Endometrium (tissue), 2 donors: ENCODE measurements around the gene RSPRY1.
"Not testable (repeated sequence)": the region's sequence is repeated elsewhere in the genome, so short reads cannot be mapped to it uniquely, and the experiment has no call there.

ENCODE experiments used
- FAIRE-seq: peaks from 2 replicates; lab custom pipeline; 2012; peaks lifted over from hg19 to GRCh38; lab: Jason Lieb, UNC
- donor health status: control.
- donor health status: control.

The RSPRY1 gene

GRCh38 chr16:57186872-57187854 is 1.0 kb downstream of the RSPRY1 start:
- no peak for FAIRE-seq

DNA sequence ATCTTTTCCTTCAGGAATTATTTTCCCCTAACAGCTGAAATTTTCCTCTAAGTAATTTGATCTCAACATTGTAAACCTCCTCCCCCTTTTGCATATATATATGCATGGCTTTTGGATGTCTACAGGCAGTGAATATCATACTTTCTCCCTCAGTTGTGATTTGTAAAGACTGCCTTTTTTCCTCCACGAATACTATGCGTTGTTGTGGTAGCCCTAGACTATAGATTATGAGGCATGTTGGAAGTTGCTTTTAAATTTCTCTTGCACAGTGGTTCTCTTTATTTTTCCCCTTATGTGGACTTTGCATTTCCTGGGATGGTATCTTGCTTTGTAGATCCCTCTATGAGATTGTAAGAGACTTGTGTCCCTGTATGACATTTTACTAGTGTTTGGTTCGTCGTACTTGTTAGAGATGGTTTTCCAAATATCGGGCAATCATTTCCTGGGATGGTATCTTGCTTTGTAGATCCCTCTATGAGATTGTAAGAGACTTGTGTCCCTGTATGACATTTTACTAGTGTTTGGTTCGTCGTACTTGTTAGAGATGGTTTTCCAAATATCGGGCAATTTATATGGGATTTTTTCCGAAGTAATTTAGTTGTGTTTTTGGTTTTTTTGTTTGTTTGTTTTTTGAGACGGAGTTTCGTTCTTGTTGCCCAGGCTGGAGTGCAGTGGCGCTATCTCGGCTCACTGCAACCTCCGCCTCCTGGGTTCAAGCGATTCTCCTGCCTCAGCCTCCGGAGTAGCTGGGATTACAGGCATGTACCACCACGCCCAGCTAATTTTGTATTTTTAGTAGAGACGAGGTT is 2.0 kb downstream of the RSPRY1 start:
- not testable (repeated sequence) for FAIRE-seq

- FAIRE-seq = no peak
Observed at GRCh38 chr16:57188711-57189002, 2.5 kb downstream of the RSPRY1 start.

GRCh38 chr16:57189527-57189926 is 3.4 kb downstream of the RSPRY1 start:
- not testable (repeated sequence) for FAIRE-seq

GRCh38 chr16:57190136-57190535 is 4.0 kb downstream of the RSPRY1 start:
- FAIRE-seq = no peak

GRCh38 chr16:57191056-57191571 is 5.0 kb downstream of the RSPRY1 start:
- FAIRE-seq = no peak

- FAIRE-seq = no peak
Observed at GRCh38 chr16:57192146-57192545, 6.0 kb downstream of the RSPRY1 start.

- FAIRE-seq = no peak
Observed at GRCh38 chr16:57192720-57193486, 6.8 kb downstream of the RSPRY1 start.

DNA sequence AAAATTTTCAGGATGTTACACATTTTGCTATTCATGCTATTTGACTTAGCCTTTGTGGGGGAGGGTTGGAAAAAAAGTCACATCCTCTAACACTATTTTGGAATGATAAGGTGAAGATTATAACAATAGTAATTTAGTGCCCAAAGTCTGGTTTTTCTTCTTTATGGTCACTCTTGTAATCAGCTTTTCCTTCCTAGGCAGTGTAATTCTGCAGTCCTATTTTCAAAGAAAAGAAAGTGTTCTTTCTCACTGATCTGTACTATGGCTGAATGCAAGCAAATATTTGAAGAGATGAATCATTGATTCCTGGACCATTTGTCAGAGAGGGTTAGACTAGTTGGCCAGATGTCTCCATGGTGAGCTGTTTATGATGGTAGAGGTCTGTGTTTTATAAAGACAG is 8.4 kb downstream of the RSPRY1 start:
- peak; percentile 51 for FAIRE-seq

DNA sequence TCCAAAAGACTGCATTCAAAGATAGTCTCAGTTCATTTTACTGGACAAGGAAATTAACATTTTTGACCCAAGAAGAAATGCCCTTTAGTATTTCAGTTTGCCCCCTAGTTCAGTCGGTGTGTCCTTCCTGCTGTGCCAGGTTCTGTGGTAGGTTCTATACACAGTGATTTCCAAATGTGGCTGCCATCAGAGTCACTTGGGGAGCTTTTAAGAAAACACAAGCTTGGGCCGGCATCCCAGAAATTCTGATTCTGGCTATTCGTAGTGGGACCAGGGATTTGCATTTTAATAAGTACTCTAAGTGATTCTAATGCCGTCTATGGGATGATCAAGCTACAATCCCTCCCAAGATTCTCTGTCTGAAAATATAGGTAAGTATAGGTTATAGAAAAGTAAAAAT is 10.2 kb downstream of the RSPRY1 start:
- FAIRE-seq = no peak

DNA sequence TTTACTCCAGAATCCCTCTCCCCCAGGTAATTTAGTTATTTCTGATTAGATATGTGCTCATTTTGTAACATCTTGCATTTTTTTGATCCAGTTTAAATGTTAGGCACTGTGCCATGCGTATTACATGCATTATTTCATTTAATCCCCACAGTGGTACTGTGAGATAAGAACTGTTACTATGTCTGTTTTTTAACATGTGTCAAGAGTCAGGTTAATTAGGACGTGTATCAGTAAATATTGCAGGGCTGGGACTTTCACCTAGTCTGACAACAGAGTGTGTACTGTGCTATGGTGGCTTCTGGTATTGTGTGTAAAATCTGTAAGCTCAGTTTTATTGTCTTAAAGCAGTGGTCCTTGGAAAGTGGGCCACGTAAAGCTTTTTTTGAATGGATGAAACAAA is 10.6 kb downstream of the RSPRY1 start:
- FAIRE-seq = no peak

GRCh38 chr16:57200321-57200720 is 14.2 kb downstream of the RSPRY1 start:
- not testable (repeated sequence) for FAIRE-seq

DNA sequence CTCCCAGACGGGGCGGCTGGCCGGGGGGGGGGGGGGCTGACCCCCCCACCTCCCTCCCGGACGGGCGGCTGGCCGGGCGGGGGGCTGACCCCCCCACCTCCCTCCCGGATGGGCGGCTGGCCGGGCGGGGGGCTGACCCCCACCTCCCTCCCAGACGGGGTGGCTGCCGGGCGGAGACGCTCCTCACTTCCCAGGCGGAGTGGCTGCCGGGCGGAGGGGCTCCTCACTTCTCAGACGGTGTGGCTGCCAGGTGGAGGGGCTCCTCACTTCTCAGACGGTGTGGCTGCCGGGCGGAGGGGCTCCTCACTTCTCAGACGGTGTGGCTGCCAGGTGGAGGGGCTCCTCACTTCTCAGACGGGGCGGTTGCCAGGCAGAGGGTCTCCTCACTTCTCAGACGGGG is 14.8 kb downstream of the RSPRY1 start:
- not testable (repeated sequence) for FAIRE-seq

DNA sequence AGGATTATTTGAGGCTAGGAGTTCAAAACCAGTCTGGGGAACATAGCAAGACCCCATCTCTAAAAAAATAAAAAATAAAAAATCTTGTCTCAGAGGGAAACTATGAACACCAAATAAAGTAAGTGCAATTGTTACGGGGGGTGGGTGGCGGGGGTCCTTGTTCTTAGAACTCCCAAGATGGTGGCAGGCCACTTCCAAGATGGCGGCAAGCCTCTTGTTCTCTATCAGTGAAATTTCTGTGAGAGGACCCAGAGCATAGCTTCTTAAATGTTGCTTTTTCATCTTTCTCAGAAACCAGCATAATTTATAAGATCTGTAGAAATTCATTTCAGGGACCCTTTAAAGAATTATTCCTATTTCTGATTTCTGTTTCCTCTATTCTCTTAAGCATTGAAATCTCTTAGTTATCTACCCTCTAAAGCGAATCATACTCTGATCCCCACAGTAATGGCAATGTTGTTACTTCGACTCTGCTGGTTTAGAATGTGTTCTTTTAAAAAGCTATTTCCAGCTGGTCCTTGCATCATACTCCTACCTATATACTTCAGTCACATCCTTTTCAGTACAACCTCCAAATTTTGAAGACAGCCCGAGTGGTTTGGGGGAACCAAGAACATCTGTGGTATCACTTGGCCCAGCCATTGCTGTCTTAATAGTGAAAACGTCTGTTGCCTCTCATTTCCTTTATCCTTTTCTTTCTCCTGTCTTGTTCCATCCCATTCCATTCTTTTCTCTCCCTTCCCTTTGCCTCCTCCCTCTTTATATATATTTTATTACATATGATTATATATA is 16.2 kb downstream of the RSPRY1 start:
- no peak for FAIRE-seq

GRCh38 chr16:57203451-57203850 is 17.3 kb downstream of the RSPRY1 start:
- no peak for FAIRE-seq

GRCh38 chr16:57204675-57205074 is 18.5 kb downstream of the RSPRY1 start:
- no peak for FAIRE-seq

DNA sequence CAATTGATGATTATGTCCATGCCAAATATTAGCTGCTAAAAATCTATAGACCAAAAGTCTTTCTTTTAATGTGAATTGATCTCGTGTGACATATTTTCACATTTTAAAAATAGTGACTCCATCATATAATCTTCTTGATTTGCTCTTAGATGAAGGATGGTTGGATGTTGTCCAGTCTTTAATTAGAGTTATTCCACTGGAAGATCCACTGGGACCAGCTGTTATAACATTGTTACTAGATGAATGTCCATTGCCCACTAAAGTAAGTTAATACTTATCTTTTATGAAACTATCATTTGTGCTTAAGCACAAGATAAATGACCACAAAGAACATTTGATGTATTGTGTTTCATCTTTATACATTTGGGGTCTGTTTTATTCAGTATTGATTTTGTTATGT is 22.8 kb downstream of the RSPRY1 start:
- FAIRE-seq = no peak

GRCh38 chr16:57209780-57210179 is 23.7 kb downstream of the RSPRY1 start:
- no peak for FAIRE-seq

DNA sequence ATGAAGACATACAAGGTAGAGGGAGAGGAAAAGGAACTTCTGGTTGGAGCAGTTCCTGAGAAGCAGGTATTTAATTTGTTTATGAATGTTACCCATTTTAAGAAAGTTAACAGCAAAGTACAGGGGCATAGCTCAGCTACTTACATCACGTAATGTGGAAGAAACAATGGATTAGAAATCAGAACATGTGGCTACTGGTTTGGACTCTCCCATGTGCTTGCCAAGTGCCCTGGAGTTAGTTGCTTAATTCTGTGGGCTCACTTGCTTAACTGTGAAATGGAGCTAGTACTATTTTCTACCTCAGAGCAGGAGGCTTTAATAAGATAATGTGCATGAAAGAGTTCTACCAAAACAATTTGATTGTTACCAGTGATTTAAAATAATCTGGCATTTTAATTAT is 27.3 kb downstream of the RSPRY1 start:
- no peak for FAIRE-seq

GRCh38 chr16:57216968-57217367 is 30.8 kb downstream of the RSPRY1 start:
- FAIRE-seq = no peak

GRCh38 chr16:57223057-57223456 is 36.9 kb downstream of the RSPRY1 start:
- FAIRE-seq = no peak
